CD14-positive monocyte (primary cell): ENCODE measurements around the gene CACNA1H. TPM values are rescaled to one million over a fixed set of nuclear protein-coding genes. Genes with fewer than 3 reads are reported as not detected.

ENCODE experiments used
- DNase-seq, 3 donors: peaks; one replicate each; pipeline ENCODE4 v3.0.0-alpha.2; 2011 to 2022
- H2AFZ ChIP-seq: 2 replicates; pipeline ENCODE4 v1.6.0; 2012; ENCODE audit warnings: mild to moderate bottlenecking, low read depth, low read length, inconsistent platforms; ENCODE audit not compliant: insufficient read depth, poor library complexity, severe bottlenecking
- H3K27ac ChIP-seq, 2 donors: 1 replicate in 1 of 2; 2 replicates in 1 of 2; pipeline ENCODE4 v1.5.1; 2012 to 2013; ENCODE audit warnings: low read length in 2 of 2, control low read depth in 1 of 2, inconsistent platforms in 1 of 2, low read depth in 1 of 2, mild to moderate bottlenecking in 1 of 2
- H3K27me3 ChIP-seq, 2 donors: one replicate each; pipeline versions ENCODE4 v1.6.0 to v1.6.1; 2011 to 2013; ENCODE audit warnings: low read length in 2 of 2; ENCODE audit not compliant: control insufficient read depth in 2 of 2, insufficient read depth in 2 of 2
- H3K36me3 ChIP-seq, 2 donors: replicated peaks in 1 of 2; 1 replicate in 1 of 2; 2 replicates in 1 of 2; pipeline versions ENCODE4 v1.5.1 to v1.6.1; 2012 to 2013; ENCODE audit warnings: low read length in 2 of 2, control low read depth in 1 of 2, inconsistent platforms in 1 of 2, mild to moderate bottlenecking in 1 of 2; ENCODE audit not compliant: insufficient read depth in 2 of 2, control insufficient read depth in 1 of 2
- H3K4me1 ChIP-seq, 2 donors: 1 replicate in 1 of 2; 2 replicates in 1 of 2; pipeline versions ENCODE4 v1.5.1 to v1.6.1; 2012 to 2013; ENCODE audit warnings: low read length in 2 of 2, control low read depth in 1 of 2, inconsistent platforms in 1 of 2, mild to moderate bottlenecking in 1 of 2, moderate library complexity in 1 of 2; ENCODE audit not compliant: insufficient read depth in 2 of 2, control insufficient read depth in 1 of 2
- H3K4me2 ChIP-seq: replicated peaks from 2 replicates; pipeline ENCODE3; 2012; ENCODE audit warnings: low read length, moderate library complexity, mild to moderate bottlenecking; ENCODE audit not compliant: poor library complexity, severe bottlenecking; ENCODE audit errors: extremely low read depth
- H3K4me3 ChIP-seq, 3 experiments: fragments of 200-600 bp in 1 of 3; sonication (generic) in 1 of 3; replicated peaks in 1 of 3; 1 replicate in 2 of 3; 2 replicates in 1 of 3; pipeline ENCODE4 v1.5.1; 2011 to 2013; ENCODE audit warnings: low read length in 3 of 3, mild to moderate bottlenecking in 3 of 3, control low read depth in 2 of 3, low read depth in 2 of 3, inconsistent platforms in 1 of 3, moderate library complexity in 1 of 3
- H3K79me2 ChIP-seq: 2 replicates; pipeline ENCODE4 v1.6.0; 2012; ENCODE audit warnings: mild to moderate bottlenecking, control low read depth, inconsistent platforms, low read length, moderate library complexity; ENCODE audit not compliant: insufficient read depth
- H3K9ac ChIP-seq: 2 replicates; pipeline ENCODE4 v1.6.0; 2017; ENCODE audit warnings: low read length, mild to moderate bottlenecking; ENCODE audit not compliant: insufficient read depth, poor library complexity, severe bottlenecking
- H3K9me3 ChIP-seq, 2 donors: replicated peaks in 1 of 2; 1 replicate in 1 of 2; 2 replicates in 1 of 2; pipeline versions ENCODE4 v1.5.1 to v1.6.1; 2012 to 2013; ENCODE audit warnings: low read length in 2 of 2, control low read depth in 1 of 2; ENCODE audit not compliant: control insufficient read depth in 1 of 2, insufficient read depth in 1 of 2
- H4K20me1 ChIP-seq: 2 replicates; pipeline ENCODE4 v1.6.0; 2012; ENCODE audit warnings: mild to moderate bottlenecking, low read length, control low read depth, moderate library complexity; ENCODE audit not compliant: insufficient read depth
- H3K27ac Mint-ChIP-seq, 7 donors: one replicate each; pipeline ENCODE4 v1.8.0; 2020; ENCODE audit warnings: mild to moderate bottlenecking in 7 of 7, mixed read lengths in 7 of 7, moderate library complexity in 6 of 7, inconsistent platforms in 2 of 7
- H3K27me3 Mint-ChIP-seq, 3 donors: one replicate each; pipeline ENCODE4 v1.8.0; 2021 to 2022; ENCODE audit warnings: low read depth in 3 of 3, mild to moderate bottlenecking in 3 of 3, mixed read lengths in 3 of 3, moderate library complexity in 3 of 3, inconsistent platforms in 1 of 3
- H3K36me3 Mint-ChIP-seq, 2 donors: one replicate each; pipeline ENCODE4 v1.8.0; 2020; ENCODE audit warnings: mixed read lengths in 2 of 2, inconsistent platforms in 1 of 2, mild to moderate bottlenecking in 1 of 2
- H3K4me1 Mint-ChIP-seq: one replicate; pipeline ENCODE4 v1.8.0; 2020; ENCODE audit warnings: mild to moderate bottlenecking, mixed read lengths
- H3K4me3 Mint-ChIP-seq, 2 donors: one replicate each; pipeline ENCODE4 v1.8.0; 2020; ENCODE audit warnings: mild to moderate bottlenecking in 2 of 2, mixed read lengths in 2 of 2, moderate library complexity in 1 of 2
- H3K9me3 Mint-ChIP-seq, 7 donors: one replicate each; pipeline ENCODE4 v1.8.0; 2020 to 2022; ENCODE audit warnings: mixed read lengths in 7 of 7, mild to moderate bottlenecking in 6 of 7, moderate library complexity in 6 of 7, inconsistent platforms in 2 of 7
- WGBS: methylation state at CpG from one replicate; pipeline ENCODE4 v1.1.5; 2013; ENCODE audit warnings: missing lambda C conversion rate; ENCODE audit not compliant: insufficient coverage; 5-methylcytosine and 5-hydroxymethylcytosine counted together
- intact Hi-C, 2 donors: fragments of 100-400 bp; cut with micrococcal nuclease; formaldehyde crosslinking; loops; one replicate each; pipeline versions ENCODE4 v1.15.0 to v1.15.1; 2023
- polyA plus RNA-seq, 3 donors: library from polyadenylated mRNA; depleted of rRNA in 1 of 3; unstranded in 2 of 3; stranded (reverse) in 1 of 3; fragments of 300-500 nt in 2 of 3; fragments of >200 nt in 1 of 3; fragmentation: Illumina TruSeq in 2 of 3; gene quantifications; 1 replicate in 2 of 3; 2 replicates in 1 of 3; pipeline ENCODE4 v1.2.3, GENCODE V29; 2012 to 2021
- TF ChIP-seq, protein P1 (sequence below): fragments of 200-600 bp; IDR thresholded peaks from one replicate; pipeline ENCODE4 v1.8.0; 2022; ENCODE audit warnings: antibody characterized with exemption, mild to moderate bottlenecking

Gene CACNA1H
- polyA plus RNA-seq, 3 donors: not detected

DNA sequence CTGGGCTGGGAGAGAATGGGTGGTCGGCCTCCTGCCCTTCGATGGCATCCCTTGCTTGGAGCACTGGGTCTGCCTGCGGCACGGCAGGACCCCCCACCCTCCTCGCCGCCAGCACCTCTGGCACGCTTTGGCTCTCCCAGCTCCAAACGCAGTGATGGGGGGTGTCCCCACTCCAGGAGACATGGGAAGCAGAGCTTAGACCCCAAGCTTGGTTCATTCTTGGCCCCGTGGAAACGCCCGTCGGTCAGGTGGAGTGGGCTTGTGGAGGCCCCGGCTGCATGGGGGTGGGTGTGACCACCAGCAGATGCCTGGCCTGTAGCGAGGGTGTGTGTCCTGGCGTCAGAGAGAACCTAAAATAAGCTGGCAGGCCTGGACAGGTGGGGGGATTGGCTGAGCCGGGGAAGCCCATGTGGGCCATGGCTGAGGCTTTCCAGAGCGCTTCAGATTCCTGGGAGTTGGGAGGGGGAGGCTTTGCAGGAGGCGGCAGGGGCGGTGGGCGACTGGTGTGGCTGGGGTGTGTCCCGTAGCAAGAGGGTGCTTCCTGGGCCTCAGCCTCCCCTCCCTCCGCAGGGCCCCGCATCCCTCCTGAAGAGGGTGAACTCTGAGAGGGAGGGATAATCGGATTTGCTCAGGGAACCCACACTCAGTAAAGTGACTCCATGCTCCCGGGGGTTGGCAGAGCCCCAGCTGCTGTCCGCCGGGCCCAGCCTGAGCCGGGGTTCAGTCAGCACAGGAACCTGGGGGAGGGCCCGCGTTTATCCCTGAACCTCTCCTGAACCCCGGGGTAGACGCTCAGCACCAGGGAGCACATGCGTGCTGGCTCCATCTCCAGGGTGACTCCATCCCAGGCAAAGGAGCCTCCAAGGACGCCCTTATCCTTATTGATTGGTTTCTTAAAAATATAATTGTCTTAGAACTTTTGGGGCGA lies 3.4 kb downstream of the CACNA1H start:
- Histone ChIP-seq H3K4me2 (no peak overlapping the region), H3K9me3 (no peaks in the 10 kb centered on the region), H3K36me3 (no peaks in the 10 kb centered on the region), H3K79me2 (no peaks in the 10 kb centered on the region), H3K4me3 (no peak overlapping the region), H4K20me1 (no peaks in the 10 kb centered on the region), H3K27ac (no peak overlapping the region), H2AFZ (no peak overlapping the region), H3K9ac (no peak overlapping the region), H3K27me3 (peaks cover 7 to 27% of the 10 kb centered on the region in 2 donors), H3K4me1 (no peaks in the 10 kb centered on the region)
- Mint-ChIP-seq H3K4me1 (no peaks in the 10 kb centered on the region), H3K36me3 (no peaks in the 10 kb centered on the region), H3K27me3 (peaks cover 21 to 56% (median 34%) of the 10 kb centered on the region in 3 donors), H3K9me3 (peaks cover 0 to 4% (median 2%) of the 10 kb centered on the region in 7 donors), H3K4me3 (no peak overlapping the region), H3K27ac (no peak overlapping the region)
- 93% methylated on average over 26 of the region's 35 CpGs for WGBS
- intact Hi-C loops: no loop called here
- DNase-seq: no peak
- TF ChIP-seq, protein P1, sequence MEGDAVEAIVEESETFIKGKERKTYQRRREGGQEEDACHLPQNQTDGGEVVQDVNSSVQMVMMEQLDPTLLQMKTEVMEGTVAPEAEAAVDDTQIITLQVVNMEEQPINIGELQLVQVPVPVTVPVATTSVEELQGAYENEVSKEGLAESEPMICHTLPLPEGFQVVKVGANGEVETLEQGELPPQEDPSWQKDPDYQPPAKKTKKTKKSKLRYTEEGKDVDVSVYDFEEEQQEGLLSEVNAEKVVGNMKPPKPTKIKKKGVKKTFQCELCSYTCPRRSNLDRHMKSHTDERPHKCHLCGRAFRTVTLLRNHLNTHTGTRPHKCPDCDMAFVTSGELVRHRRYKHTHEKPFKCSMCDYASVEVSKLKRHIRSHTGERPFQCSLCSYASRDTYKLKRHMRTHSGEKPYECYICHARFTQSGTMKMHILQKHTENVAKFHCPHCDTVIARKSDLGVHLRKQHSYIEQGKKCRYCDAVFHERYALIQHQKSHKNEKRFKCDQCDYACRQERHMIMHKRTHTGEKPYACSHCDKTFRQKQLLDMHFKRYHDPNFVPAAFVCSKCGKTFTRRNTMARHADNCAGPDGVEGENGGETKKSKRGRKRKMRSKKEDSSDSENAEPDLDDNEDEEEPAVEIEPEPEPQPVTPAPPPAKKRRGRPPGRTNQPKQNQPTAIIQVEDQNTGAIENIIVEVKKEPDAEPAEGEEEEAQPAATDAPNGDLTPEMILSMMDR: no peak

DNA sequence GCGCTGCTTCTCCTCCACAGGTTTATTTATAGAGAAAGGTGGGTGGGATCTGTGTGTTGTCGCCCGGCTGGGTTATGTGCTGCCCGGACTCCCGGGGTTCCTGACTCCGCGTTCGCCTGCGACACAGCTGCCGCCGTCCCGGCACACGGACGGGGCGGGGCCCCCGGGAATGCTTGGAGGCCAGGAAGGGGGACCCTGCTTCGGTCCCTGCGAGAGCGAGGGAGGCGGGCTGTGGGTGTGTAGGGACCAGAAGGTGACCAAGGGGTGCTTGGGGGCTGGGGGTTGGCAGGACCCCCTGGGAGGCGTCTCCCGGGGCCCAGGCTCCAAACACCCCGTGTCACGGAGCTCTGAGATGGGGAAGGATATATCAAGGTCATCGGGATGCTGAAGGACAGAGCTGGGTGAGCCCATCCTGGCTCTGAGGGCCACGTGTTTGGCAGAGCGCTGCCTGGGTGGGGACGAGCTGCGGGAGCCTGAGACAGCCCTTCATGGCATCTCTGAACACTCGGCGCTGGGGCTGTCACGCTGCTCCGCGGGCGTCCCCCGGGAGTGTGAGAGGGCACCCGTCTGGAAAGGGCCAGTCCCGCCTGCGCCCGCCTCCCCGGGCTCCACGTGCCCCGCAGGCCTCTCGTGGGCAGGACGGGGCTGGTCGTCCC lies 4.2 kb downstream of the CACNA1H start:
- Histone ChIP-seq H3K27ac (no peak overlapping the region), H3K4me1 (no peaks in the 10 kb centered on the region), H3K9ac (no peak overlapping the region), H3K9me3 (no peaks in the 10 kb centered on the region), H3K4me3 (no peak overlapping the region), H4K20me1 (no peaks in the 10 kb centered on the region), H2AFZ (no peak overlapping the region), H3K4me2 (no peak overlapping the region), H3K36me3 (no peaks in the 10 kb centered on the region), H3K79me2 (no peaks in the 10 kb centered on the region), H3K27me3 (peaks cover 3 to 20% of the 10 kb centered on the region in 2 donors)
- WGBS: 93% methylated on average over 39 of the region's 46 CpGs
- DNase-seq: no peak
- Mint-ChIP-seq H3K4me1 (no peaks in the 10 kb centered on the region), H3K27me3 (peaks cover 14 to 50% (median 27%) of the 10 kb centered on the region in 3 donors), H3K9me3 (peaks cover 0 to 4% (median 2%) of the 10 kb centered on the region in 7 donors), H3K27ac (no peak overlapping the region), H3K36me3 (no peaks in the 10 kb centered on the region), H3K4me3 (no peak overlapping the region)
- TF ChIP-seq, protein P1: no peak
- intact Hi-C loops: no loop called here
